CD4-positive, alpha-beta T cell treated with Interleukin-2 at 100 ng/mL for 4 hours (primary cell): ENCODE measurements around the gene GPR32.
"Not testable (repeated sequence)": the region's sequence is repeated elsewhere in the genome, so short reads cannot be mapped to it uniquely, and the experiment has no call there.

Experiments
- DNase-seq: peaks from one replicate; pipeline ENCODE4 v3.0.0-alpha.2; 2020; ENCODE audit warnings: low spot score

Gene GPR32

DNA sequence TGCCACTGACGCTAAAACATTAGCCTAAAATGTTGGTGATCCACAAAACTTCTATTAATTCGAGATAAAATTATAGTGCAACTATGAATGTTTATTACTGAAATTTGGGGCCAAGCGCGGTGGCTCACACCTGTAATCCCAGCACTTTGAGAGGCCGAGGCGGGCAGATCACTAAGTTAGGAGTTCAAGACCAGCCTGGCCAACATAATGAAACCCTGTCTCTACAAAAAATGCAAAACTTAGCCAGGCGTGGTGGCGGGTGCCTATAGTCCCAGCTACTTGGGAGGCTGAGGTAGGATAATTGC is 13.5 kb downstream of the GPR32 start:
- DNase-seq = not testable (repeated sequence)

DNA sequence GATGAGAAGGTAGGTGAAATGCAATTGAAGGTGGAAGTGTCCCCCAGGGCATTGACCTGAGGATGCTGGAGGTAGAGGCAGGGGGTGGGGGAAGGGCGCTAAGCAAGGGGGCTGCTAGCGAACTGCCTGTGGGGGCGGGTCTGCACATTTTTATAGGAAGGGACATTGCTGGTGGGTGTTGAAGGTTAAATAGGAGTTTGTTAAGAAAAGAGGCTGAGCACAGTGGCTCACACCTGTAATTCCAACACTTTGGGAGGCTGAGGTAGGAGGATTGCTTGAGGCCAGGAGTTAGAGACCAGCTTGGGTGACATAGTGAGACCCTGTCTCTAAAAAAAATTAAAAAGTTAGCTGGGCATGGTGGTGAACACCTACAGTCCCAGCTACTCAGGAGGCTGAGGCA is 14.4 kb downstream of the GPR32 start:
- DNase-seq = no peak

DNA sequence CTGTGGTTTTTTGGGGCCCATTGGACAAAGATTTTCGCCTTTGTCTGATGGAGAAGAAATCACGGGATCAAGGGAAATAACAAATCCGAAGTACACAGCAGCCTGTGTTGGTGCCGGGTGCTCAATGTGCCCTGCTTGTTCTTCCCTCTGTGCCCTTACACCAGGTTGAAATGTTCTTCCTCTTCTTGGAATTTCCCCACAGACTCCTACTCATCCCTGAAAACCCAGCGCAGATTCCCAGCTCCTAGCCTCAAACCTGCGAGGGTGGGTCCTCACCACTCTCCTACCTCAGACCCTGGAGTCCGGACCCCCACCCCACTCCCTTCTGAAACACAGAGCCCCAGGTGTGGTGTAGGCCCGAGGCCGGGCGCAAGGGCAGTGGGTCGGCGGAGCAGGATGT is 15.1 kb downstream of the GPR32 start:
- DNase-seq = no peak

DNA sequence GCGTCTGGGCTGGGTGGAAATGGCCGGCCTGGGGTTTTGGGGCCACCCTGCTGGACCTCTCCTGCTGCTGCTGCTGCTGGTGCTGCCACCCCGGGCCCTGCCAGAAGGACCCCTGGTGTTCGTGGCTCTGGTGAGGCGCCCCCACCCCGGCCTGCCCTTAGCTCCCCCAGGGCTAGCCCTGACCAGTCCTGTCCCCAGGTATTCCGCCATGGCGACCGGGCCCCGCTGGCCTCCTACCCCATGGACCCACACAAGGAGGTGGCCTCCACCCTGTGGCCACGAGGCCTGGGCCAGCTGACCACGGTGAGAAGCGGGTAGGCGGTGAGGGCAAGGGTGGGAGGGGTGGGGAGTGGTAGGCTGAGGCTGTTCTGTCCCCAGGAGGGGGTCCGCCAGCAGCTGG is 20.1 kb downstream of the GPR32 start, which contains the start of gene ACP4:
Gene ACP4 (plus strand): TSS at position 20 of the 400 bp plus-strand sequence. CDS start 0 bp downstream, at position 20.
- no peak for DNase-seq

DNA sequence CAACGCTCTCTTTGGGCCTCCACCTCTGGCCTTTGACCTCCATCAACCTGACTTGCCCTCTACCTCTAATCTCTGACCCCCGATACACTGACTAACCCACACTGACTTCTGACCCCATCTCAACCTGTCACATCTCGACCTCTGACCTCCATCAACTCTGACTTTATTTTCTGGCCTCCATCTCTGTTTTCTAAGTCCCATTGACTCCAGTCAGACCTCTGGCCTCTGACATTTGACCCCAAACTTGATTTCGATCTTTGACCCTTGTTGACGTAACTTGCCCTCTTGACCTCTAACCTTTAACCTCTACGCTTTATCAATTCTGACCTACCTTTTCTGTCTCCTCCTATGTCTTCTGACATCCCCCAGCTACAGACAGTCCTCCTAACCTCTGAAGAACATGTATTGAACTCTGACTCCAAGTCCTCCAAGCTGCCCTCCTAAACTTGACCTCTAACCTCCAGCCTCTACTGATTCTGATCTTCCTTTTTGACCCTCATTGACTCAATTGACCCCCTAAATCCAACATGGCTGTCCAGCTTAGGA is 20.7 kb downstream of the GPR32 start:
- DNase-seq = no peak

DNA sequence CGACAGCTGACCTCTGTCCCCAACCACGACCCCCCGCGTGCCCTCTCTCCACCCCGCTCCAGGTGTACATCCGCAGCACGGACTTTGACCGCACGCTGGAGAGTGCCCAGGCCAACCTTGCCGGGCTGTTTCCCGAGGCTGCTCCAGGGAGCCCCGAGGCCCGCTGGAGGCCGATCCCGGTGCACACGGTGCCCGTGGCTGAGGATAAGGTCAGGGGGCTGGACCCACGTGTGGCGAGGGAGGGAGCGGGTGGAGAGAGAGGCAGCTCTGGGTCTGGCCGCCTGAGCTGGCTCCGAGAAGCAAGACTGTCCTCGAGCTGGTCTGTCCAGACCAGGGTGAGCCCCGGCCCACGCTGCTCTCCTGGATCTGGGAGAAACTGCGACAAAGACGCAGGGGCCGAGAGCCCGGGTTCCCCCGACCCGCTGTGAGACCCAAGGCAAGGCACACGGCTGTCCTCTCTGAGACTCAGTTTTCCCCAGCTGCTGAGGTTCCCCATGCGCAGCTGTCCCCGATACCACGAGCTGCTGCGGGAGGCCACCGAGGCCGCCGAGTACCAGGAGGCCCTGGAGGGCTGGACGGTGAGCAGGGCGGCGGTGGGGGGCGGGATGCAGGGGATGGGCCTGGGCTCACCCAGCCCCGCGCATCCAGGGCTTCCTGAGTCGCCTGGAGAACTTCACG is 21.5 kb downstream of the GPR32 start:
- DNase-seq = no peak

DNA sequence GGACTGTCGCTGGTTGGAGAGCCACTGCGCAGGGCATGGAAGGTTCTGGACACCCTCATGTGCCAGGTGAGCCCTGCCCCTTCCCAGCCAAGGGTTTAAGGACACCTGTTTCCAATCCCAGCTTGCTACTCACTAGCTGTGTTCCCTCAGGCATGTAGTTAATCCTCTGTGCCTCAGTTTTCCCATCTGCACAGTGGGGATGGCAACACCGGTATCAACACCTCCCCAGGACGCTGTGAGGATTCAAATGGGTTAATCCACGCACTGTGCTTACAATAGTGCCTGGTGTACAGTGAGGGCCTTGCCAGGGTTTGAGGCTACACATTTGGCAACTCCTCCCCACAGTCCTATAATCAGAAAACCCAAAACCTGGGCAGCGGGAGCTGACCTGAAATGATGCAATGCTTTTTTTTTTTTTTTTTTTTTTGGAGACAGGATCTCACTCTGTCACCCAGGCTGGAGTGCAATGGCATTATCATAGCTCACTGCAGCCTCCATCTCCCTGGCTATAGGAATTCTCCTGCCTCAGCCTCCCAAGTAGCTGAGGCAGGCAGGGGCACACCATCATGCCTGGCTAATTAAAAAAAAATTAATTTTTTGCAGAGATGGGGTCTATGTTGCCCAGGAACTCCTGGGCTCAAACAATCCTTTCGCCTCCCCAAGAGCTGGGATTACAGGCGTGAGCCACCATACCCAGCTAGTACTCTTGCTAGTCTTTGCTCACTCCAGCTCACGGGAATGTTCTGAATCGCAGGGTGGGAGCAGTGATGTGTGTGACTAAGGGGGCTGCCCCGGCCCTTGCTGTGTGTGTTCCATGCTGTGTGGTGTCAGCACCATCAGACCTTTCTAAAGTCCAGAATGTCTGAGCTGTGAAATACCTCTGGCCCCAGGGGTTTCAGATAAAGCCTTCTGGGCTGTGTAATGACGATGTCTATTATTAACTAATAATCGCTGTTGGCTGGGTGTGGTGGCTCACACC is 22.3 kb downstream of the GPR32 start:
- no peak for DNase-seq

DNA sequence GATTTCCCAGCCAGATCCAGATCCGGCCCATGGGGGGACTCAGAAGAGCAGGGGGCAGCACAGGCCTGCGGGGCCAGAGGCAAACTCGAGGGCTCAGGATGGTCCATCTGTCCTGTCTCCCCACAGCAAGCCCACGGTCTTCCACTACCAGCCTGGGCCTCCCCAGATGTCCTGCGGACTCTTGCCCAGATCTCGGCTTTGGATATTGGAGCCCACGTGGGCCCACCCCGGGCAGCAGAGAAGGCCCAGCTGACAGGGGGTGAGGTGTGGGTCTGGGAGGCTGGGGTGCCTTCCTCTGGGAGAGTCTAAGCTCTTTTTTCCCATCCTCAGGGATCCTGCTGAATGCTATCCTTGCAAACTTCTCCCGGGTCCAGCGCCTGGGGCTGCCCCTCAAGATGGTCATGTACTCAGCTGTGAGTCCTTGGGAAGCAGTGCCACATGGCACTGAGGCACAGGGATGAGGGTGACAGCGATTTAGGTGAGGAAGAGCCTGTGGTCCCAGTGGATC is 23.3 kb downstream of the GPR32 start:
- no peak for DNase-seq

DNA sequence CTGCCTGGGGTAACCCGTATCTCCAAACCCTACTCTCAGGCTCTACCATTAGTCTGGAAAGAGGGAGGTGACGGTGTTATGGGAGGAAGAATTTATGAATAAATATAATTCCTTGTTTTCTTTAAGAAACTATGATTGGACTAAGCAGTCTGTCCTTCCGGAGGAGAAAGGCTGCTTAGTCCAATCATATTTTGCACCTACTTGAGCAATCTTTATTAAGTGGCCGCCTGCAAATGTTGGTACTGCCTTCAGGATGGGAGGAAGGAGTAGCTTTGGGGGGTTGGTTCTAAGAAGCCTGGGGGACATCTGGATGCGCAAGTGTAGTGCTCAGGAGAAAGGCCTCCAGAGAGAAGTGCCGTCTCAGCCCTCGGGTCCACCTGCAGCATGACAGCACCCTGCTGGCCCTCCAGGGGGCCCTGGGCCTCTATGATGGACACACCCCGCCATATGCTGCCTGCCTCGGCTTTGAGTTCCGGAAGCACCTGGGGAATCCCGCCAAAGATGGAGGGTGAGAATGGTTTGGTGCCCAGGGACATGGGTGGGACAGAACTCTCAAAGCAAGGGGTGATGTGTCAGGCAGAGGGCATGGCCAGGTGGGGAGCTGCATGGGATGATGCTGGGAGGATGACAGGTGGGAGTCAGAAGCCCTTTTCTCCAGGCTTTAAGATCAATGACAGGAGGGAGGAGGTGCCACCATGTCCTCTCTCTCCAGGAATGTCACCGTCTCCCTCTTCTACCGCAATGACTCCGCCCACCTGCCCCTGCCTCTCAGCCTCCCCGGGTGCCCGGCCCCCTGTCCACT is 24.0 kb downstream of the GPR32 start:
- DNase-seq = no peak

DNA sequence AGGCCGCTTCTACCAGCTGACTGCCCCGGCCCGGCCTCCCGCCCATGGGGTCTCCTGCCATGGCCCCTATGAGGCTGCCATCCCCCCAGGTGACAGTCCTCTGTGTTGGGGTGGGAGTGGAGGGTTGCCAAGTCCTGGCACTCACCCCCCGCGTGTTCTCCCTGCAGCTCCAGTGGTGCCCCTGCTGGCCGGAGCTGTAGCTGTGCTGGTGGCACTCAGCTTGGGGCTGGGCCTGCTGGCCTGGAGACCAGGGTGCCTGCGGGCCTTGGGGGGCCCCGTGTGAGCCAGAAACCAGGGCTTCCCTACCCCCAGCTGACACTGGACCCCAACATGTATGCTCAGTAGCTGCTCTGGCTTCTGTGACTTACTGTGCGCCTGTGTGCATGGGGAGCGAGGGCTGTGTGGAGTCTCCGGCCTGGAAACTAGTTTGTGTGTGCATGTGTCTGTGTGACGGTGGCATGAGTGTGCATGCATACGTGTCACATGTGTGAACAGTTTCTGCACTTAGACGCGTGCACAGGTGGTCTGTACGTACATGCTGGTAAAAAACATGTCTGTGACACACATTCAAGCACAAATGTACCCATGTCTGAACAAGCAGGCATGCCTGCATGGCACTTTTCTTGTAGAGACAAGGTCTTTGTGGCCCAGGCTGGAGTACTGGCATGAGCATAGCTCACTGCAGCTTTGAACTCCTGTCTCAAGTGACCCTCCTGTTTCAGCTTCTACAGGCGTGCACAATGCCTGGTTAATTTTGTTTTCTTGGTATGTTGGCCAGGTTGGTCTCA is 24.8 kb downstream of the GPR32 start:
- DNase-seq = no peak

DNA sequence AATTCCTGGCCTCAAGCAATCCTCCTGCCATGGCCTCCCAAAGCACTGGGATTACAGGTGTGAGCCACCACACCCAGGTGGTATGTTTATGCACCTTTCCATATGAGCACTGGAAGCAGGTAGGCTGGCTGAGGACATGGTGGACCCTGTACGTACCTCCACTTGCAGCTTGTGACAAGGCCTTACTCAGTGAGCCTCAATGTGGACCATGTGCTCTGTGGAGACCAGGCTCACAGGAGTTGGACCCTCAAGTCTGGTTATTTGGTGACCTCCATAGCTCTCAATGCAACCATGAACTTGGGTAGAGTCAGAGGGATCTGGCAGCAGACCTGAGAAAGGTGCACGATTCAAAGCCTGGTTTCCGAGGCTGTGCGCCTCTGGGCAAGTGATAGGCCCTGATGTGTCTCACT is 25.4 kb downstream of the GPR32 start:
- DNase-seq = no peak

DNA sequence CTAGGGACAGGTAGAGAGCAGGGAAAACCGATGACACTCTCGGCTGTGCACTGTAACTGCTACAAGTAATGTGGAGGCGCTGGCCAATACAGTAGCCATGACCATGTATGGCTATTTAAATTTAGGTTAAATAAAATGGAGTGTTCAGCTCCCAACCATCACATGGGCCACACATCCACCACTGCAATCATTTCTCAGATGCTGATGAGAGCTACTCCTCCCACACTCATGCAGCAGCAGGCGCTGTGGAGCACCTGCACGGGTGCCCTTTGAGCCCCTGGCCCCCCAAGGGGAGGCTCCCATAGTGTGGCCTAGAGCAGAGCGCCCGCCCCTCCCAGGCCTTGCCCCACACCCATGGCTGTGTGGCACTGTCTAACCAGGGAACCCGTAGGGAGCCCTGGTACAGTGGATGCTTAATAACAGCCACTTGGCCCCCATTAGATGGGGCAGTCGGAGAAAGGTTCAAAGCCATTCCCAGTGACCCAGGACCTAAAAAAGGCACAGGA is 25.9 kb downstream of the GPR32 start:
- DNase-seq = no peak

DNA sequence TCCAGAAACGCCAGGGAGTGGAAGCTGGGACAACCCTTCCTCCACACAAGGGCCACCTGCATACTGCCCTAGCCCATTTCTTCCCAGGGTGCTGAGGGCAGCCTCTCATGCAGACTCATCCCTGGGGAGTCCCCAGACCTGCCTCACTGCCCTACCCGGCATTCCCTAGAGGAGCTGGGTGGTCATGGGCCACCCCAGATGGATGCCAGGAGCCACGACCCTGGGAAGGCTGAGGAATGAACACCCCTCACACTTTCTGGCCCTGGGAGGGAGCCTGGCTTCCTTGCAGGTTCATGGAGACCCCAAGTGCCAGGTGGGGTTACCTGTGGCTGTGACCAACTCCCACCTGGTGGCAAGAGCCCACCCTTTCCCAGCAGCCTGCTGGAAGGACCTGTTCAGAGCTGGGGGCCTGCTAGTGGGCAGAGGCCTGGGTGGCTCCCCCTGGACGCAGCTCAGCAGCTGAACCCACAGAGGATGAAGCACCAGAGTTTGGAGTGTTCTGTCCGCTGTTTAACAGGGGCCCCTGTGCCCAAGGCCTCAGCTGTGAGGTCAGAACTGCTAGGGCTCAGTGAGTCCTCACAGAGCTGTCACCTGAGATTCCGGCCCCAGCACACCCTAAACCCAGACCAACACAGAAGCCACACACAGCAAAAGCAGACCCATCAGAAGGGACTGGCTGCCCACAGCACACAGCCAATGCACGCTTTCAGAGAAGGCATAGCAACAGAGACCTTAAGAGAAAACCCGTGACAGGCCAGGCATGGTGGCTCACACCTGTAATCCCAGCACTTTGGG is 26.6 kb downstream of the GPR32 start:
- no peak for DNase-seq

DNA sequence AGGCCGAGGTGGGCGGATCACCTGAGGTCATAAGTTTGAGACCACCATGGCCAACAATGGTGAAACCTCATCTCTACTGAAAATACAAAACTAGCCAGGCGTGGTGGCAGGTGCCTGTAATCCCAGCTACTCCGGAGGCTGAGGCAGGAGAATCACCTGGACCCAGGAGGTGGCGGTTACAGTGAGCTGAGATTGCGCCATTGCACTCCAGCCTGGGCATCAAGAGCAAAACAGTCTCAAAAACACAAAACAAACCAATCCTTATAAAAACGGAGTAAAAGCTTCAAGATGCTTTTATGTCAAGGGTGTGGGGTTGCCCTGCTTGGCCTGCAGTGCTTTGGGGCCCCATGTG is 27.1 kb downstream of the GPR32 start:
- no peak for DNase-seq

DNA sequence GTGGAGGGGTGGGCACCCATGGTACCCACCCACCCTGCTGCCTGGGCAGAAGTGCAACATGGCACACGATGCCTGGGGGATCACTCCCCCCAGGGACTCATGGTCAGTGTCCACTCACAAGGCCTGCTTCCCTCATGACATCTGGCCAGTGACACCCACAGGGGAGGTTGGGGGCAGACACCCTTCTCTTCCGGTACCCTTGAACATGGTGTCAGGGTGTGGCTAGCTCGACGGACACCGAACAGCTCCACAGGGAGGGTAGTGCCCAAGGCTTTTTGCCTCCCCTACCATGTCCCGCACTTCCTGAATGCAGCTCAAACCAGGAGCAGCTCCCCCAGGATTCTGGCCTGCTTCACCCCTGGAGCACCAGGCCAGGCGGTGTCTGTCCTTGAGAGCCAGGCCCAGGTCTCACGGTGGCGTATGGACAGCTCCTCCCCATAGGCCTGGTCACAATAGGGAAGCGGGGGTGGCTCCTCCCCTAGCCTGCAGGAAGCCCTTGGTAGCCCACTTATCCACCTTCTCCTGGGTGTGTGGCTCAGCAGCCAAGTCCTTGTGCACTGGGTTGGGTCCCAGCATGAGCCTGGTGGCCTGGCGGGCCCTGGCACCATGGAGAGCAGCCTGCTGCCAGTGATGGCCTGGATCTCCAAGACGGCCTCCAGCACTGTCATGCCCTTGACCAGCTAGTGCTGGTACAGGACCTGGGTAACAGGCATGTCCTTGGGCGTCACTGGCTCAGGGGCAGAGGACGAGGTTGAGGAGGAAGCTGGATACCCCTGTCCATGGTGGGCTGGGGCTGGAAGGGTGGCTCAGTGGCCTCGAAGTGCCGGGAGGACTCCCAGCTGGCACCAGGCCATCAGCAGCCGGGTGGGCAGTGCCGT is 27.8 kb downstream of the GPR32 start:
- DNase-seq = no peak

DNA sequence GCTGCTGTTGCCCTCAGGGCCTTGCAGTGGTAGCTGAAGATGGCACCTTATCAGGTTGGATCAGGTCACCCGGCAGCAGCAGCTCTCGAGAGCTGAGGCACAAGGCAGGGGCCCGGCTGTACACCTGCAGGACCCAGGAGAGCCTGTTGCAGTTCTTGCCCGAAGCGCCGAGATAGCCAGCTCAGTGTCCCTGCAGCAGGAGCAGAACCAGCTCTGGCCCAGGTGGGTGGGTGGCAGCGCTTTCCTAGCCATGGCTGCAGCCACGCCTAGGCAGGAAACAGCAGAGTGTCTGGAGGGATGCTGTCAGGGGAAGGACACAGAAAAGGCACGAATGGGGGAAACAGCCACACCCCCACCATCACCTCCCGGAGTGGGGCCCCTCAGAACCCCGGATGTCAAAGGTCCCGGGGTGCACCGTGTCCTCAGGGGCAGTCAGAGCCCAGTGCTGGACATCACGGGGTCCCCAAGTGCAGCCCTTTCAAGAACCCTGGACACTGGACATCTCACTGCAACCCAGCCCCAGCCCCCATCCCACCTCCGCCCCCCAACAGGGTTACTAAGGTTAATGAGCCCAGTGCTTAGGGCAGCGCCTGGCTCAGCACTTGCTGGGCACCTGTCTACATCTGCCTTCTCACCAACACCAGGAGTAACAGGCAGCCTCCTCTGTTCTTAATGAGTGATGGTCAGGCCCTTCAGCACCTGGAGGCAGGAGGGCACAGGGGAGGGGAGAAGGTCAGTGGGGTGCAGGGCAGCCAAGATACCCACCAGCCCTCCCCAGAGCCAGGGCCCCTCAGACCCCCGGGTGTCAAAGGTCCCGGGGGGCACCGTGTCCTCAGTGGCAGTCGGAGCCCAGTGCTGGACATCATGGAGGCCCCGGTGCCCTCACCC is 28.6 kb downstream of the GPR32 start:
- no peak for DNase-seq

DNA sequence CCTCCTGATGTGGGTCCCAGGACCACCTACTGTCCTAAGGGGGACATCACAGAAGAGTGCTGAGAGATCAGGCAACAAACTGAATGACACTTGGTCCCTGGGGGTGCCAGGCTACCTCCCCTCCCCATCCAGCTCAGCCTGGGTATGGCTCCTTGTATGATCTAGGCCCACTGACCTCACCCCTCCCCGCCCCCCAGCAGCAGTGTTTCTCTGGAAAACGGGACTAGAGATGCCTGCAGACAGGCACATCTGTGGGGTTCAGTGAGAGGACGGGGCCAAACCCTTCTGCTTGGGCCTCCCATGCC is 29.2 kb downstream of the GPR32 start:
- no peak for DNase-seq

DNA sequence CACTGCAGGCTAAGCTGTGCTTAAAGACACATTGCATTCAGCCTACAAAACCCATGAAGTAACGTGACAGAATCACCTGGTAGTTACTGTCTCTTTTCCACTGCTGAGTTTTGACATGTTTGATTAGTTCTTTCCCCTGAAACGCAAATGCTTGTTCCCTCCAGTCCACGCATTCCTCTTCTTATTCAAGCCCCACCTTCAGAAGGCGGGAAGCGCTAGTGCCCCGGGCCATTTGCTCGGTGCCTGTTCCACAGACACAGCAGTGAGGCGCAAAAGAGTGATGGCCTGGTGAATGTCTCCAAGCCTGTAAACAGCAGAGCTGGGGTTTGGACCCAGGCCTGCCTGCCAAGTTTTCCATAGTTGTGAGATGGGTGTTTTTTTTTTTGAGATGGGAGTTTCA is 30.8 kb downstream of the GPR32 start:
- no peak for DNase-seq
